HFFc6 (cell line): ENCODE measurements around the gene TNN. TPM values are rescaled to one million over a fixed set of nuclear protein-coding genes. Genes with fewer than 3 reads are reported as not detected.

Experiments
- DNase-seq: peaks from one replicate; pipeline ENCODE4 v3.0.0-alpha.2; 2018
- H3K27ac Mint-ChIP-seq: 2 replicates; pipeline ENCODE4 v1.8.0; 2020; ENCODE audit warnings: mild to moderate bottlenecking, mixed read lengths
- H3K27me3 Mint-ChIP-seq: 2 replicates; pipeline ENCODE4 v1.8.0; 2021; ENCODE audit warnings: mild to moderate bottlenecking, moderate library complexity, mixed read lengths; ENCODE audit not compliant: insufficient read depth
- H3K36me3 Mint-ChIP-seq: 2 replicates; pipeline ENCODE4 v1.8.0; 2021; ENCODE audit warnings: low read depth, mixed read lengths
- H3K4me1 Mint-ChIP-seq: 2 replicates; pipeline ENCODE4 v1.8.0; 2020; ENCODE audit warnings: low read depth, mixed read lengths
- H3K4me3 Mint-ChIP-seq: 2 replicates; pipeline ENCODE4 v1.8.0; 2020; ENCODE audit warnings: mild to moderate bottlenecking, moderate library complexity, mixed read lengths
- H3K9me3 Mint-ChIP-seq: 2 replicates; pipeline ENCODE4 v1.8.0; 2020; ENCODE audit warnings: mild to moderate bottlenecking, mixed read lengths
- total RNA-seq, 6 experiments: library from RNA; stranded (reverse); fragmentation: NEBNext Ultra II Directional; extraction: Animal tissue kit (Norgen Biotek cat#: 25700); gene quantifications; 2 replicates in 1 of 6; 3 replicates in 5 of 6; pipeline ENCODE4 v1.2.3, GENCODE V29; 2021
- TF ChIP-seq, protein P1 (sequence below): fragments of 200-600 bp; sonication (generic); IDR thresholded peaks from 2 replicates; pipeline ENCODE4 v1.5.0; 2021; ENCODE audit warnings: antibody characterized with exemption, mild to moderate bottlenecking

Gene TNN
- total RNA-seq, 6 experiments from 2014 or later: not detected

DNA sequence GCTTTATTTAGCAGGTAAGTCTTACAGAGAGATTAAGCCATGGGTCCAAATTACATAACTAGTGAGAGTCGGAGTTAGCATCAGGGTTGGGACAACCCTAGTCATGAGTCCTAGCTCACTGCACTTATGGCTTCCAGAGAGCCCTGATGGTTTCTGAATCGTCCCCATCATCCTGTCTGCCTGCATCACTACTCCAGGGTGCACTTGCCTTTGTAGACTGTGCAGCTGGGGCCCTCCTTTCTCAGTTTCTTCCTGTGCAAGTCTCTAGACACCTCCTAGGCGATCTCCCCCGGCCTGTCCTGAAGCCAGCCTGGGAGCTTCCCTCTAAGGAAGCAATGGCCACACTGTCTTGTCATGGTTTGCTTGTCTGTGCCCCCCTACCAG is 87.8 kb downstream of the TNN start:
- Mint-ChIP-seq H3K27me3 (peaks cover 10% of the 10 kb centered on the region), H3K27ac (no peak overlapping the region), H3K4me1 (peaks cover 12% of the 10 kb centered on the region), H3K36me3 (no peaks in the 10 kb centered on the region), H3K9me3 (no peaks in the 10 kb centered on the region), H3K4me3 (no peak overlapping the region)
- no peak for DNase-seq
- TF ChIP-seq, protein P1, sequence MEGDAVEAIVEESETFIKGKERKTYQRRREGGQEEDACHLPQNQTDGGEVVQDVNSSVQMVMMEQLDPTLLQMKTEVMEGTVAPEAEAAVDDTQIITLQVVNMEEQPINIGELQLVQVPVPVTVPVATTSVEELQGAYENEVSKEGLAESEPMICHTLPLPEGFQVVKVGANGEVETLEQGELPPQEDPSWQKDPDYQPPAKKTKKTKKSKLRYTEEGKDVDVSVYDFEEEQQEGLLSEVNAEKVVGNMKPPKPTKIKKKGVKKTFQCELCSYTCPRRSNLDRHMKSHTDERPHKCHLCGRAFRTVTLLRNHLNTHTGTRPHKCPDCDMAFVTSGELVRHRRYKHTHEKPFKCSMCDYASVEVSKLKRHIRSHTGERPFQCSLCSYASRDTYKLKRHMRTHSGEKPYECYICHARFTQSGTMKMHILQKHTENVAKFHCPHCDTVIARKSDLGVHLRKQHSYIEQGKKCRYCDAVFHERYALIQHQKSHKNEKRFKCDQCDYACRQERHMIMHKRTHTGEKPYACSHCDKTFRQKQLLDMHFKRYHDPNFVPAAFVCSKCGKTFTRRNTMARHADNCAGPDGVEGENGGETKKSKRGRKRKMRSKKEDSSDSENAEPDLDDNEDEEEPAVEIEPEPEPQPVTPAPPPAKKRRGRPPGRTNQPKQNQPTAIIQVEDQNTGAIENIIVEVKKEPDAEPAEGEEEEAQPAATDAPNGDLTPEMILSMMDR: no peak

DNA sequence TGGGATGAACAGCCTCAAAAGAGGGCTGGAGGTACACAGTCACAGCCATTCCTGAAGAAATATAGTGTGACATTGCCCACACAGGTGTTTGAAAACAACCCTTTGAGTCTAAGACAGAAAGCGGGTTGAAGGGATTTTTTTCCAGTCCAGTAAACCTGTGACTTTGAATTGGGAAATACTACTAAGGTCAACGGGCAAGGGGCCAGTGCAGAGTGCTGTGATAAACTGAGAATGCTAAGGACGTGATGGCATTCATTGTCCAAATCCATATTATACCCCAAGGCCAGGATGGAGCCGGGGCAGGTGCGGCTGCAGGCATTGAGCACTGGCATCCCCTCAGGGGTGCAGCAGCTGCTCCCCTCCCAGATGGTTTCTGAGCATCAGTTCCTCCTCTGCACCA is 88.3 kb downstream of the TNN start:
- TF ChIP-seq, protein P1: no peak
- no peak overlapping the region for H3K4me3 Mint-ChIP-seq
- H3K9me3 Mint-ChIP-seq: no peaks in the 10 kb centered on the region
- peaks cover 10% of the 10 kb centered on the region for H3K27me3 Mint-ChIP-seq
- no peaks in the 10 kb centered on the region for H3K36me3 Mint-ChIP-seq
- no peak for DNase-seq
- H3K27ac Mint-ChIP-seq: no peak overlapping the region
- H3K4me1 Mint-ChIP-seq: peaks cover 8% of the 10 kb centered on the region

DNA sequence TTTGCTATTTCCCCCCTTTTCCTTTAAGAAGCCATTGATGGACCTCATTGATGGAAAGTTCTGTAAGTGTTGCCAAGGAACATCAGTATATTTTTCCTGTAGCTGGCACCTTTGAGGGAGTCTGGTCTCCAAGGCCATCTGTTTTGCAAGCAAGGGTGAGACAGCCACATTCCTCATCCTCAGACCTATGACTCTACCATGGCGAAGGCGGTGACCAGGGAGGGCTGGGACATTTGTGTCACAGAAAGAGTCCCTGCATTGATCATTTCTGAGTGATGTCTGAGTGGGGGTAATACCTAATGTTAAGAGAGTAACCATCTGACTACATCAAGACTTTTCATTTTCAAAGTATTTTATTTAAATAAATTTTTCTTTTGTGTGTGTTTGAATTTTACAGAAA is 89.6 kb downstream of the TNN start:
- H3K4me3 Mint-ChIP-seq: no peak overlapping the region
- H3K27ac Mint-ChIP-seq: no peak overlapping the region
- TF ChIP-seq, protein P1: no peak
- H3K4me1 Mint-ChIP-seq: peaks cover 8% of the 10 kb centered on the region; the same call in 1 of the 2 replicates
- H3K27me3 Mint-ChIP-seq: peaks cover 9% of the 10 kb centered on the region
- no peak for DNase-seq
- H3K9me3 Mint-ChIP-seq: no peaks in the 10 kb centered on the region
- no peaks in the 10 kb centered on the region for H3K36me3 Mint-ChIP-seq

DNA sequence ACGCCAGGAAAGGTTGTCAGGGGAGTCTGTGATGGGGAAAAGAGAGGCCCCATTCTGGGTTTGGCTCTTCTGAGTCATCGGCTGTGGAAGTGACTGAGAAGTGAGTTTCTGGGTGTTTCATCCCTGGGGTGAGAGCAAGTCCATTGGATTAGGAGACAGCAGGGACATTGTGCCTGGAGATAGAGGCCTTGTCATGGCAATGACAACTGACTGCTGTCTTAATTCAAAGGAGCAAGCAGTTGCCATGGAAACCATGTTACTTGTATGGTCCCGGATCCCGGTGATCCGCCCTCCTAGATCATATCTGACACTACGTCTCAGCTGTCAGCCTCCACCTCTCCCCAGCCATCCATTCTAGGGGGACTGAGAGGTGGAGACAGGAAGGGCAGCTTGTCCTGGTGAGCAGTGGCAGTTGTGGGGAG is 90.5 kb downstream of the TNN start:
- TF ChIP-seq, protein P1: no peak
- no peak for DNase-seq
- H3K36me3 Mint-ChIP-seq: no peaks in the 10 kb centered on the region
- H3K9me3 Mint-ChIP-seq: no peaks in the 10 kb centered on the region
- peaks cover 8% of the 10 kb centered on the region; the same call in 1 of the 2 replicates for H3K4me1 Mint-ChIP-seq
- peaks cover 3% of the 10 kb centered on the region for H3K27me3 Mint-ChIP-seq
- H3K27ac Mint-ChIP-seq: no peak overlapping the region
- no peak overlapping the region for H3K4me3 Mint-ChIP-seq

DNA sequence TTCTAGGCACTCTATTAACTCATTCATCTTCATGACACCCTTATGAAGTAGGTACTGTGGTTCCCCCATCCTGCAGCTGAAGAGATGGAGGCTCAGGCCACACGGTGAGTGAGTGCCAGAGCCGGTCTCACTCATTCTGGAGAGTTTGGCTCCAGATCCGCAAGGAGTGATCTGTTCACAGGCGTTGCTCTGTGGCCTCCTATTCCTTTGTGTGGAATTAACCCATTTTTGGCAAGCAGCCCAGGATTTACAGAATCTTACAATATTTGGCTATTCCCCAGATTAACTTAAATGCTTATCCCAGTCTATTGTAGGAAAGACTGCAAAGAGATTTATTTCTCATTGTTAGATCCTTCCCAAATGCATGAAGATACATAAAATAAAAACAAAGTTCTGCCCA is 95.3 kb downstream of the TNN start:
- TF ChIP-seq, protein P1: no peak
- Mint-ChIP-seq H3K36me3 (no peaks in the 10 kb centered on the region), H3K4me3 (no peak overlapping the region), H3K9me3 (no peaks in the 10 kb centered on the region), H3K27me3 (peaks cover 14% of the 10 kb centered on the region), H3K27ac (no peak overlapping the region), H3K4me1 (peaks cover 4% of the 10 kb centered on the region; the same call in 1 of the 2 replicates)
- DNase-seq: no peak

DNA sequence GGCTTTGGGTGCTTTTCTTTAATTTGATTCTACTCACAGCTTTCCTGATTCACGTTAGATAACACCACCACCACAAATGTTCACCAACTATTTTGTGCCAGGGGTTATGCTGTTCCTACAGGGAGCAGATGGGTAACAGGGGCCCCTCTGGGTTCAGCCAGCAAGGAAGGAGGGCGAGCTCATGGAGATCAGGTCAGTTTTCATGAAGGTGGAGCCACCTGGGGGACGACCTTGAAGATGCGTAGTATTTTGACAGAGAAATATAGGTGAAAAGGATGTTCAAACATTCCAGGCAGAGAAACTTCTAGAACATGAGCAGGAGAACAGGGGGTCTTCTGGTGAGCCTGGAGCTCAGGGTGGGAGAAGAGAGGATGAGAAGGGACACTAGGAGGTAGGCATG is 96.1 kb downstream of the TNN start:
- H3K36me3 Mint-ChIP-seq: no peaks in the 10 kb centered on the region
- no peak for DNase-seq
- H3K27me3 Mint-ChIP-seq: peaks cover 14% of the 10 kb centered on the region
- no peaks in the 10 kb centered on the region for H3K4me1 Mint-ChIP-seq
- TF ChIP-seq, protein P1: no peak
- H3K4me3 Mint-ChIP-seq: no peak overlapping the region
- no peak overlapping the region for H3K27ac Mint-ChIP-seq
- H3K9me3 Mint-ChIP-seq: no peaks in the 10 kb centered on the region
